Measurements from ENCODE around the gene ASCL5. TPM values are rescaled to one million over a fixed set of nuclear protein-coding genes. Genes with fewer than 3 reads are reported as not detected.
A peak's percentile ranks its signal among the peaks of the same experiment; 100 is the strongest.

Gene ASCL5
- total RNA-seq, 2 donors from 2014 or later, result 0.16 to 0.22 TPM

GRCh38 chr1:201091256-201091655 lies 35.7 kb downstream of the ASCL5 start:
- Mint-ChIP-seq H3K4me1 (ENCODE audit: low read depth) (no peaks in the 10 kb centered on the region), H3K36me3 (ENCODE audit: insufficient read depth in 2 of 2) (no peaks in the 10 kb centered on the region), H3K27me3 (ENCODE audit: low read depth) (peaks cover 10% of the 10 kb centered on the region), H3K27ac (no peak overlapping the region), H3K4me3 (no peak overlapping the region), H3K9me3 (no peaks in the 10 kb centered on the region)
- DNase-seq (no peak), ATAC-seq (replicated peaks in 1 of 2) (no peak)

- peaks cover 10% of the 10 kb centered on the region for H3K27me3 Mint-ChIP-seq (ENCODE audit: low read depth)
- H3K4me3 Mint-ChIP-seq, result no peak overlapping the region
- DNase-seq (no peak), ATAC-seq (replicated peaks in 1 of 2) (no peak)
- H3K27ac Mint-ChIP-seq, result no peak overlapping the region
- H3K9me3 Mint-ChIP-seq, result no peaks in the 10 kb centered on the region
- H3K4me1 Mint-ChIP-seq (ENCODE audit: low read depth), result no peaks in the 10 kb centered on the region
- H3K36me3 Mint-ChIP-seq (ENCODE audit: insufficient read depth in 2 of 2), result no peaks in the 10 kb centered on the region
Measured at GRCh38 chr1:201090541-201090940, 36.4 kb downstream of the ASCL5 start.

GRCh38 chr1:201089596-201089995 lies 37.4 kb downstream of the ASCL5 start:
- no peaks in the 10 kb centered on the region for H3K9me3 Mint-ChIP-seq
- no peaks in the 10 kb centered on the region for H3K36me3 Mint-ChIP-seq (ENCODE audit: insufficient read depth in 2 of 2)
- H3K4me1 Mint-ChIP-seq (ENCODE audit: low read depth), result no peaks in the 10 kb centered on the region
- H3K27me3 Mint-ChIP-seq (ENCODE audit: low read depth), result peaks cover 10% of the 10 kb centered on the region
- no peak for DNase-seq
- no peak for ATAC-seq (replicated peaks in 1 of 2)
- H3K27ac Mint-ChIP-seq, result no peak overlapping the region
- no peak overlapping the region for H3K4me3 Mint-ChIP-seq

- no peaks in the 10 kb centered on the region for H3K9me3 Mint-ChIP-seq
- H3K27ac Mint-ChIP-seq, result no peak overlapping the region
- H3K27me3 Mint-ChIP-seq (ENCODE audit: low read depth), result peaks cover 10% of the 10 kb centered on the region
- ATAC-seq (replicated peaks in 1 of 2) (no peak), DNase-seq (no peak)
- H3K4me3 Mint-ChIP-seq, result no peak overlapping the region
- no peaks in the 10 kb centered on the region for H3K36me3 Mint-ChIP-seq (ENCODE audit: insufficient read depth in 2 of 2)
- no peaks in the 10 kb centered on the region for H3K4me1 Mint-ChIP-seq (ENCODE audit: low read depth)
Measured at GRCh38 chr1:201088901-201089525, 38.0 kb downstream of the ASCL5 start.

GRCh38 chr1:201088395-201088794 lies 38.6 kb downstream of the ASCL5 start:
- no peak overlapping the region for H3K4me3 Mint-ChIP-seq
- H3K27ac Mint-ChIP-seq, result no peak overlapping the region
- H3K27me3 Mint-ChIP-seq (ENCODE audit: low read depth), result peaks cover 10% of the 10 kb centered on the region
- no peaks in the 10 kb centered on the region for H3K36me3 Mint-ChIP-seq (ENCODE audit: insufficient read depth in 2 of 2)
- DNase-seq (no peak), ATAC-seq (replicated peaks in 1 of 2) (no peak)
- no peaks in the 10 kb centered on the region for H3K4me1 Mint-ChIP-seq (ENCODE audit: low read depth)
- no peaks in the 10 kb centered on the region for H3K9me3 Mint-ChIP-seq

GRCh38 chr1:201085902-201086735 lies 40.9 kb downstream of the ASCL5 start:
- H3K27ac Mint-ChIP-seq, result no peak overlapping the region
- H3K4me3 Mint-ChIP-seq, result no peak overlapping the region
- ATAC-seq (replicated peaks in 1 of 2), result peak; percentile 63 to 68
- H3K27me3 Mint-ChIP-seq (ENCODE audit: low read depth), result peaks cover 10% of the 10 kb centered on the region
- H3K9me3 Mint-ChIP-seq, result no peaks in the 10 kb centered on the region
- peaks cover 6% of the 10 kb centered on the region for H3K4me1 Mint-ChIP-seq (ENCODE audit: low read depth)
- H3K36me3 Mint-ChIP-seq (ENCODE audit: insufficient read depth in 2 of 2), result no peaks in the 10 kb centered on the region
- DNase-seq, result peak; percentile 44 to 45

- Mint-ChIP-seq H3K4me3 (no peak overlapping the region), H3K27me3 (ENCODE audit: low read depth) (peaks cover 12% of the 10 kb centered on the region), H3K36me3 (ENCODE audit: insufficient read depth in 2 of 2) (no peaks in the 10 kb centered on the region), H3K4me1 (ENCODE audit: low read depth) (peaks cover 6% of the 10 kb centered on the region), H3K27ac (no peak overlapping the region), H3K9me3 (no peaks in the 10 kb centered on the region)
- DNase-seq, result no peak
- ATAC-seq (replicated peaks in 1 of 2), result no peak
Measured at GRCh38 chr1:201084295-201084694, 42.7 kb downstream of the ASCL5 start.

GRCh38 chr1:201083741-201084140 lies 43.2 kb downstream of the ASCL5 start:
- DNase-seq, result no peak
- Mint-ChIP-seq H3K27ac (no peak overlapping the region), H3K4me3 (no peak overlapping the region), H3K4me1 (ENCODE audit: low read depth) (peaks cover 6% of the 10 kb centered on the region), H3K9me3 (no peaks in the 10 kb centered on the region), H3K36me3 (ENCODE audit: insufficient read depth in 2 of 2) (no peaks in the 10 kb centered on the region), H3K27me3 (ENCODE audit: low read depth) (peaks cover 16% of the 10 kb centered on the region)
- ATAC-seq (replicated peaks in 1 of 2), result no peak

- Mint-ChIP-seq H3K4me1 (ENCODE audit: low read depth) (peaks cover 6% of the 10 kb centered on the region), H3K4me3 (no peak overlapping the region), H3K9me3 (no peaks in the 10 kb centered on the region), H3K27me3 (ENCODE audit: low read depth) (peaks cover 6% of the 10 kb centered on the region), H3K27ac (no peak overlapping the region), H3K36me3 (ENCODE audit: insufficient read depth in 2 of 2) (no peaks in the 10 kb centered on the region)
- ATAC-seq (replicated peaks in 1 of 2) (no peak), DNase-seq (no peak)
Measured at GRCh38 chr1:201080135-201080534, 46.8 kb downstream of the ASCL5 start.

GRCh38 chr1:201077736-201078135 lies 49.2 kb downstream of the ASCL5 start:
- no peak for DNase-seq
- no peaks in the 10 kb centered on the region for H3K36me3 Mint-ChIP-seq (ENCODE audit: insufficient read depth in 2 of 2)
- ATAC-seq (replicated peaks in 1 of 2), result no peak
- H3K27ac Mint-ChIP-seq, result no peak overlapping the region
- H3K27me3 Mint-ChIP-seq (ENCODE audit: low read depth), result peaks cover 6% of the 10 kb centered on the region
- peaks cover 6% of the 10 kb centered on the region for H3K4me1 Mint-ChIP-seq (ENCODE audit: low read depth)
- no peaks in the 10 kb centered on the region for H3K9me3 Mint-ChIP-seq
- no peak overlapping the region for H3K4me3 Mint-ChIP-seq

GRCh38 chr1:201077116-201077515 lies 49.9 kb downstream of the ASCL5 start:
- no peak overlapping the region for H3K4me3 Mint-ChIP-seq
- H3K27me3 Mint-ChIP-seq (ENCODE audit: low read depth), result peaks cover 6% of the 10 kb centered on the region
- H3K27ac Mint-ChIP-seq, result no peak overlapping the region
- no peaks in the 10 kb centered on the region for H3K9me3 Mint-ChIP-seq
- H3K4me1 Mint-ChIP-seq (ENCODE audit: low read depth), result peaks cover 6% of the 10 kb centered on the region
- ATAC-seq (replicated peaks in 1 of 2) (no peak), DNase-seq (no peak)
- no peaks in the 10 kb centered on the region for H3K36me3 Mint-ChIP-seq (ENCODE audit: insufficient read depth in 2 of 2)

- Mint-ChIP-seq H3K27me3 (ENCODE audit: low read depth) (peaks cover 6% of the 10 kb centered on the region), H3K4me1 (ENCODE audit: low read depth) (no peaks in the 10 kb centered on the region), H3K9me3 (no peaks in the 10 kb centered on the region), H3K36me3 (ENCODE audit: insufficient read depth in 2 of 2) (no peaks in the 10 kb centered on the region), H3K4me3 (no peak overlapping the region), H3K27ac (no peak overlapping the region)
- ATAC-seq (replicated peaks in 1 of 2) (no peak), DNase-seq (no peak)
Measured at GRCh38 chr1:201076092-201076491, 50.9 kb downstream of the ASCL5 start.

- DNase-seq (no peak), ATAC-seq (replicated peaks in 1 of 2) (no peak)
- peaks cover 2% of the 10 kb centered on the region for H3K27me3 Mint-ChIP-seq (ENCODE audit: low read depth)
- H3K36me3 Mint-ChIP-seq (ENCODE audit: insufficient read depth in 2 of 2), result no peaks in the 10 kb centered on the region
- no peaks in the 10 kb centered on the region for H3K9me3 Mint-ChIP-seq
- H3K27ac Mint-ChIP-seq, result no peak overlapping the region
- H3K4me3 Mint-ChIP-seq, result no peak overlapping the region
- H3K4me1 Mint-ChIP-seq (ENCODE audit: low read depth), result no peaks in the 10 kb centered on the region
Measured at GRCh38 chr1:201074018-201074417, 53.0 kb downstream of the ASCL5 start.

- DNase-seq (no peak), ATAC-seq (replicated peaks in 1 of 2) (no peak)
- Mint-ChIP-seq H3K9me3 (no peaks in the 10 kb centered on the region), H3K27ac (no peak overlapping the region), H3K36me3 (ENCODE audit: insufficient read depth in 2 of 2) (no peaks in the 10 kb centered on the region), H3K4me3 (no peak overlapping the region), H3K27me3 (ENCODE audit: low read depth) (no peaks in the 10 kb centered on the region), H3K4me1 (ENCODE audit: low read depth) (no peaks in the 10 kb centered on the region)
Measured at GRCh38 chr1:201072922-201073321, 54.1 kb downstream of the ASCL5 start.
